CD4-positive, alpha-beta memory T cell (primary cell): ENCODE data around the gene LCN12. TPM values are rescaled to one million over a fixed set of nuclear protein-coding genes. Genes with fewer than 3 reads are reported as not detected.
"Not testable (repeated sequence)": the region's sequence is repeated elsewhere in the genome, so short reads cannot be mapped to it uniquely, and the experiment has no call there.

Source experiments
- CTCF ChIA-PET: fragments of 350-600 bp; sonication (Branson Sonifier 250); formaldehyde crosslinking; loops from one replicate; lab custom pipeline; 2021; ENCODE audit warnings: inconsistent platforms; ENCODE audit not compliant: partially characterized antibody; lab: Charles Lee
- POLR2A ChIA-PET: fragments of 350-600 bp; sonication (Branson Sonifier 250); formaldehyde crosslinking; loops from one replicate; lab custom pipeline; 2021; ENCODE audit not compliant: partially characterized antibody; lab: Charles Lee
- DNase-seq, 5 donors: peaks; one replicate each; pipeline versions ENCODE4 v3.0.0 to v3.0.0-alpha.2; 2020 to 2022; ENCODE audit warnings: mixed read lengths in 1 of 5
- H3K27ac ChIP-seq: one replicate; pipeline ENCODE4 v1.7.0; 2013; ENCODE audit warnings: low read depth, low read length
- H3K27me3 ChIP-seq: 2 replicates; pipeline ENCODE4 v1.7.0; 2013; ENCODE audit warnings: mild to moderate bottlenecking, low read length, moderate library complexity; ENCODE audit not compliant: insufficient read depth
- H3K36me3 ChIP-seq: 2 replicates; pipeline ENCODE4 v1.7.0; 2013; ENCODE audit warnings: mild to moderate bottlenecking, low read length, moderate library complexity; ENCODE audit not compliant: insufficient read depth
- H3K4me1 ChIP-seq: 2 replicates; pipeline ENCODE4 v1.7.0; 2013; ENCODE audit warnings: mild to moderate bottlenecking, low read length, moderate library complexity; ENCODE audit not compliant: insufficient read depth
- H3K4me3 ChIP-seq, 2 donors: one replicate each; pipeline ENCODE4 v1.7.0; 2013; ENCODE audit warnings: low read length in 2 of 2, mild to moderate bottlenecking in 1 of 2
- H3K9me3 ChIP-seq, 2 donors: one replicate each; pipeline ENCODE4 v1.7.0; 2013; ENCODE audit warnings: low read length in 2 of 2, control low read depth in 1 of 2; ENCODE audit not compliant: control insufficient read depth in 1 of 2
- H3K27ac Mint-ChIP-seq, 7 donors: one replicate each; pipeline ENCODE4 v1.8.0; 2020 to 2021; ENCODE audit warnings: mixed read lengths in 7 of 7, mild to moderate bottlenecking in 6 of 7, inconsistent platforms in 3 of 7, moderate library complexity in 3 of 7
- H3K27me3 Mint-ChIP-seq, 2 donors: one replicate each; pipeline ENCODE4 v1.8.0; 2020 to 2021; ENCODE audit warnings: mixed read lengths in 2 of 2
- H3K36me3 Mint-ChIP-seq, 2 donors: one replicate each; pipeline ENCODE4 v1.8.0; 2020 to 2021; ENCODE audit warnings: mixed read lengths in 2 of 2, inconsistent platforms in 1 of 2, mild to moderate bottlenecking in 1 of 2
- H3K4me1 Mint-ChIP-seq, 4 donors: one replicate each; pipeline ENCODE4 v1.8.0; 2020 to 2021; ENCODE audit warnings: mixed read lengths in 4 of 4, mild to moderate bottlenecking in 1 of 4
- H3K4me3 Mint-ChIP-seq, 8 donors: one replicate each; pipeline ENCODE4 v1.8.0; 2020 to 2021; ENCODE audit warnings: mixed read lengths in 8 of 8, mild to moderate bottlenecking in 7 of 8, moderate library complexity in 6 of 8, inconsistent platforms in 3 of 8
- H3K9me3 Mint-ChIP-seq, 8 donors: one replicate each; pipeline ENCODE4 v1.8.0; 2020 to 2021; ENCODE audit warnings: mixed read lengths in 8 of 8, mild to moderate bottlenecking in 5 of 8, inconsistent platforms in 3 of 8, moderate library complexity in 1 of 8
- intact Hi-C: fragments of 100-400 bp; cut with micrococcal nuclease; formaldehyde crosslinking; loops from one replicate; pipeline ENCODE4 v1.15.1; 2023
- polyA plus RNA-seq, 2 donors: library from polyadenylated mRNA; unstranded; fragments of 300-500 nt; fragmentation: Illumina TruSeq; gene quantifications; one replicate each; pipeline ENCODE4 v1.2.3, GENCODE V29; 2021
- total RNA-seq, 2 experiments: library from RNA; stranded (reverse); gene quantifications; one replicate each; pipeline ENCODE4 v1.2.3, GENCODE V29; 2021

The LCN12 gene
- total and polyA plus RNA-seq, 4 experiments from 2014 or later = 0.72 to 1.4 TPM; not detected in 2

- peak overlapping the region; percentile 31 for H3K27ac ChIP-seq
- intact Hi-C loops = no loop called here
Observed at GRCh38 chr9:136997830-136998234, 45.8 kb downstream of the LCN12 start.

GRCh38 chr9:137000177-137000930 is 48.3 kb downstream of the LCN12 start:
- POLR2A ChIA-PET = interaction anchor here (0.7 to 1.9 kb wide), 11 partner anchors 9 to 311 kb away, joined by 3 to 7 read pairs (median 3); partner anchors contain the start of genes ABCA2, FUT7 and PAXX
- Mint-ChIP-seq H3K27ac (peak overlapping the region; percentile 65 to 92 (median 86)), H3K27me3 (no peaks in the 10 kb centered on the region), H3K36me3 (peaks cover 0 to 3% of the 10 kb centered on the region in 2 donors), H3K4me1 (peaks cover 13 to 50% (median 25%) of the 10 kb centered on the region in 4 donors), H3K4me3 (peak overlapping the region in 7 of 8 donors; percentile 26 to 81 (median 60)), H3K9me3 (peaks cover 0 to 2% (median 0%) of the 10 kb centered on the region in 8 donors)
- Histone ChIP-seq H3K4me1 (peaks cover 45% of the 10 kb centered on the region), H3K36me3 (no peaks in the 10 kb centered on the region), H3K4me3 (no peak overlapping the region), H3K27me3 (no peaks in the 10 kb centered on the region), H3K9me3 (no peaks in the 10 kb centered on the region), H3K27ac (no peak overlapping the region)
- peak in 4 of 5 donors; percentile 40 to 53 (median 44) for DNase-seq
- CTCF ChIA-PET = interaction anchor here (0.9 to 3.0 kb wide), 8 partner anchors 21 to 158 kb away, joined by 3 to 22 read pairs (median 4); partner anchors contain the start of genes ABCA2 and AJM1
- intact Hi-C loops = no loop called here

More at GRCh38 chr9:136997830-136998234, 45.8 kb downstream of the LCN12 start:
- no peaks in the 10 kb centered on the region for H3K9me3 Mint-ChIP-seq
- Histone ChIP-seq H3K36me3 (peaks cover 7% of the 10 kb centered on the region), H3K4me3 (no peak overlapping the region), H3K9me3 (no peaks in the 10 kb centered on the region), H3K4me1 (peaks cover 59% of the 10 kb centered on the region), H3K27me3 (no peaks in the 10 kb centered on the region)
- H3K27me3 Mint-ChIP-seq = no peaks in the 10 kb centered on the region
- peaks cover 0 to 6% of the 10 kb centered on the region in 2 donors for H3K36me3 Mint-ChIP-seq
- peak in 4 of 5 donors; percentile 32 to 66 (median 47) for DNase-seq
- peaks cover 15 to 57% (median 31%) of the 10 kb centered on the region in 4 donors for H3K4me1 Mint-ChIP-seq
- CTCF ChIA-PET = interaction anchor here (2.1 to 2.7 kb wide), 4 partner anchors 30 to 155 kb away, joined by 6 to 14 read pairs (median 12); partner anchors contain the start of genes ABCA2 and AJM1
- POLR2A ChIA-PET = interaction anchor here (0.7 to 4.2 kb wide), 10 partner anchors 22 to 96 kb away, joined by 3 to 32 read pairs (median 5); partner anchors contain the start of gene FUT7
- peak overlapping the region; percentile 90 to 95 (median 92) for H3K27ac Mint-ChIP-seq
- peak overlapping the region; percentile 69 to 78 (median 76) for H3K4me3 Mint-ChIP-seq

- Histone ChIP-seq H3K27ac (no peak overlapping the region), H3K4me1 (peaks cover 31% of the 10 kb centered on the region), H3K36me3 (no peaks in the 10 kb centered on the region), H3K9me3 (no peaks in the 10 kb centered on the region), H3K27me3 (no peaks in the 10 kb centered on the region), H3K4me3 (no peak overlapping the region)
- intact Hi-C loops = no loop called here
- DNase-seq = no peak
- CTCF ChIA-PET = interaction anchor here (0.6 to 3.9 kb wide), 8 partner anchors 15 to 54 kb away, joined by 3 to 18 read pairs (median 4); partner anchors contain the start of gene ABCA2
- Mint-ChIP-seq H3K36me3 (no peaks in the 10 kb centered on the region), H3K4me1 (peaks cover 13 to 38% (median 19%) of the 10 kb centered on the region in 4 donors), H3K9me3 (peaks cover 0 to 2% (median 0%) of the 10 kb centered on the region in 8 donors), H3K27me3 (no peaks in the 10 kb centered on the region), H3K4me3 (no peak overlapping the region), H3K27ac (no peak overlapping the region)
- POLR2A ChIA-PET = interaction anchor here (1.1 to 1.2 kb wide), 2 partner anchors 9 to 128 kb away, joined by 3 read pairs; partner anchors contain the start of gene PAXX
Observed at GRCh38 chr9:137001857-137002645, 50.0 kb downstream of the LCN12 start.

- no peaks in the 10 kb centered on the region for H3K36me3 Mint-ChIP-seq
- H3K4me1 Mint-ChIP-seq = peaks cover 11 to 34% (median 15%) of the 10 kb centered on the region in 4 donors
- Histone ChIP-seq H3K9me3 (no peaks in the 10 kb centered on the region), H3K4me1 (peaks cover 25% of the 10 kb centered on the region), H3K36me3 (no peaks in the 10 kb centered on the region), H3K27me3 (no peaks in the 10 kb centered on the region), H3K4me3 (no peak overlapping the region), H3K27ac (no peak overlapping the region)
- no peak for DNase-seq
- intact Hi-C loops = no loop called here
- CTCF ChIA-PET = interaction anchor here (0.6 to 3.9 kb wide), 5 partner anchors 27 to 69 kb away, joined by 3 to 18 read pairs (median 3); no protein-coding TSS in a partner anchor
- peaks cover 0 to 2% (median 0%) of the 10 kb centered on the region in 8 donors for H3K9me3 Mint-ChIP-seq
- no peaks in the 10 kb centered on the region for H3K27me3 Mint-ChIP-seq
- H3K27ac Mint-ChIP-seq = no peak overlapping the region
- H3K4me3 Mint-ChIP-seq = no peak overlapping the region
- POLR2A ChIA-PET = interaction anchor here (1.2 kb wide), 1 partner anchor 10 kb away, joined by 3 read pairs; the partner anchor contains the start of gene PAXX
Observed at GRCh38 chr9:137002646-137003041, 50.6 kb downstream of the LCN12 start.

- intact Hi-C loops, H3K4me3 Mint-ChIP-seq, DNase-seq, H3K9me3 ChIP-seq, H3K27ac Mint-ChIP-seq, H3K36me3 ChIP-seq, H3K27me3 ChIP-seq, H3K27me3 Mint-ChIP-seq, H3K9me3 Mint-ChIP-seq, H3K36me3 Mint-ChIP-seq, H3K27ac ChIP-seq, H3K4me3 ChIP-seq: not testable (repeated sequence)
- H3K4me1 Mint-ChIP-seq = peaks cover 5 to 21% (median 6%) of the 10 kb centered on the region in 4 donors
- ChIA-PET CTCF (interaction anchor here (0.7 to 3.9 kb wide), 3 partner anchors 15 to 31 kb away, joined by 3 to 18 read pairs (median 4); no protein-coding TSS in a partner anchor), POLR2A (interaction anchor here (1.3 kb wide), 1 partner anchor 8 kb away, joined by 3 read pairs; the partner anchor contains the start of gene CLIC3)
- H3K4me1 ChIP-seq = peaks cover 12% of the 10 kb centered on the region
Observed at GRCh38 chr9:137004285-137004684, 52.2 kb downstream of the LCN12 start.
